IPS DF 4.7 (cell line): ENCODE measurements around the gene TMEM164.

Experiments used
- DNase-seq: peaks from one replicate; pipeline ENCODE4 v3.0.0-alpha.2; 2013; ENCODE audit warnings: low spot score; ENCODE audit errors: extremely low read depth

Gene TMEM164

DNA sequence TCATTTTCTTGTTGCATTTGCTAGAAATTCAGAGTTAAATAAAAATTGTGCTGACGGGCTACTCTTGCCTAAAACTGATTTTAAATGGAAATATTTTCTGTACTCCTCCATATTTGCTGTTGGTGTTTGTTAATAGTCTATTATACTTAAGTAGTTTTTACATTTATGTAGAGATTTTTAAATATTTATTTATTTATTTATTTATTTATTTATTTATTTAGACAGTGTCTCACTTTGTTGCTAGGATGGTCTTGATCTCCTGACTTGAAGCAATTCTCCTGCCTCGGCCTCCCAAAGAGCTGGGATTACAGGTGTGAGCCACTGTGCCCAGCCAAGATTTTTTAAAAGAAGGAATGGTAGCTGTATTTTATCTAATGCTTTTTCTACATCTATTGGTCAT, 68.1 kb downstream of the TMEM164 start:
- no peak for DNase-seq

- no peak for DNase-seq
Observed at GRCh38 chrX:110081320-110081719, 78.4 kb downstream of the TMEM164 start.

DNA sequence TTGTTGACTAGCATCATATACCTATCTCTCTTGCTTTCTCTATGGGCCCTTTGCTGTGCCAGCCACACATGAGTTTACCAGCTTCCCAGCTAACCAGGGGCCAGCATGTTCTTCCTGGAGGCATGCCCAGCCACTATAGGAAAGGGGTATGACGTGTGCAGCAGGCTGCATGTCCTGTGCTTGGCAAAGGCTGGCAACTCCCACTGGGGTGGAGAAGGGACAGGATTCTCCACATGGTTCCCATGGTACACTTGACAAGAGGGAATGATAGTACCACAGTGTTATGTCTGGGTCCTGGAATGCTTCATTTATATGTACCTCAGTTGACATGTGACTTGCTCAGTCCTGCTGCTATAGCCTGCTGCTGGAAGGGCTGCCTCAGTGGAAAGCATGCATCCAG, 78.8 kb downstream of the TMEM164 start:
- DNase-seq, result no peak

DNA sequence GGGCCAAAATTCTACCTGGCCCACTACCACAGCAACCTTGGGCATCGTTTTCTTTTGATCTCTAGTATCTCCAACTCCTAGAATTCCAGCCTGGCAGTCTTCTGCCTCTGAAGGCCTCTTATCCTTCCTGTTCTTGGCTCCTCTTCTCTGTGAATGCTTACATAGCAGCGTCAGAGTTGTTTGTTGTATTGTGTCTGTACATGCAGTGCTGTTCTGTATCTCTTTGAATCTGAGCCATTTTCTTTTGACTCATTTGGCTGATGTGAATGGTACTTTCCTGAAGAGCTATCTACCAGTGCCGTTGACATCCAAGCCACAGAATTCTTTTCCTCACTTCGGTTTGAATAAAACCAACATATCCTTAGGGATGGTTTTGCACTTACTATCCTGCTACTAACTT, 79.2 kb downstream of the TMEM164 start:
- no peak for DNase-seq

GRCh38 chrX:110086162-110086915, 83.4 kb downstream of the TMEM164 start:
- DNase-seq, result no peak

GRCh38 chrX:110086916-110087484, 84.1 kb downstream of the TMEM164 start:
- DNase-seq, result no peak

GRCh38 chrX:110087485-110088356, 84.8 kb downstream of the TMEM164 start:
- no peak for DNase-seq

GRCh38 chrX:110089656-110090403, 86.9 kb downstream of the TMEM164 start:
- DNase-seq, result no peak

DNA sequence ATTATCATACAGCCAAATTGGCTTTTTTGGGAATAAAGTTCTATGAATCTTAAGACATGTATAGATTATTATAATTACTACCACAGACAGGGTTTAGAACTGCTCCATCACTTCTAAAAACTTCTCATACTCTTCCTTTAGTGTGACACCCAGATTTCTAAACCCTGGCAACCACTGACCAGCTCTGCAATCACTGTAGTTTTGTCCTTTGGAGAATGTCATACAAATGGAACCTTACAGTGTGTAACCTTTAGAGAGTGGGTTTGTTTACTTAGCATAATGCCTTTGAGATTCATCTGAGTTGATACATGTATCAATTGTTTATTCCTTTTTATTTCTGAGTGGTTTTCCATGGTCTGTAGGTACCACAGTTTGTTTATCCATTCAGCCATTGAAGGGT, 95.0 kb downstream of the TMEM164 start:
- no peak for DNase-seq

DNA sequence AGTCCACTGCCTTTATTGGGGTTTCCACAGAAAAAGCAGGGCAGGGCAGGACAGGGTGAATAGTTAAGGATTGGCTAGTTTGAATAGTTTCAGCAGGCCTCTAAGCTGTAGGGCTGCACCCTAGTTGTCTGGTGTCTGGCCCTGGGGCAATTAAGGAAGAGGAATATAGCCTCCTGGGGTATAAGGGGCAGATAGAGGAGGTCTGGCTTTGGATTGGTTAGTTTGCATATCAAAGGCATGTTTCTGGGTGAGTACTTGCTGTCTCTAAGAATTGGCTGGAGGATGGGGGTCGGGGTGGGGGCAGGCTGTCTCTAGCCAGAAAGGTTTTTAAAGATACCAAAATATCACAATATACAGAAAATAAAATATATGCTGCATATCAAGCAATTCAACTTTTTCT, 100.4 kb downstream of the TMEM164 start:
- no peak for DNase-seq

- DNase-seq, result no peak
Observed at GRCh38 chrX:110104078-110104477, 101.2 kb downstream of the TMEM164 start.

DNA sequence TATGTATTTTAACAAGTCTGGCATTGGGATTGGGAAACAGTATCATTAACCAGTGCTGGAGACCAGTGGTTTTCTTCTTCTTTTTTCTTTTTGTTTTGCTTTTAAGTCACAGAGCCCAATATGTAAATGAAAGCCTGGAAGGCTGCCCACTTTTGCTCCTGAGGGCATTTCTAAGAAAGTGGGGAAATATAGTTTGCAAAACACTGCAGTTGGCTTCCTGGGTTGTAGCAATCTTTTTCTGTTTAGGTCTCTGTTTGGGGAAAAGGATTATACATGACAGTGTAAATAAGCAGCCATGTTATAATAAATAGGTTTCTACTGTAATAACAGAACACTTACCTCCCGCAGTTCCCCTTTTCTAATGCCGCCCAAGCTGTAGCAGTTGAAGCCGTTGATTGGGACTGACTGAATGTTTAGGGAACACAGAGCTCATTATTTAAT, 105.5 kb downstream of the TMEM164 start:
- DNase-seq, result no peak

DNA sequence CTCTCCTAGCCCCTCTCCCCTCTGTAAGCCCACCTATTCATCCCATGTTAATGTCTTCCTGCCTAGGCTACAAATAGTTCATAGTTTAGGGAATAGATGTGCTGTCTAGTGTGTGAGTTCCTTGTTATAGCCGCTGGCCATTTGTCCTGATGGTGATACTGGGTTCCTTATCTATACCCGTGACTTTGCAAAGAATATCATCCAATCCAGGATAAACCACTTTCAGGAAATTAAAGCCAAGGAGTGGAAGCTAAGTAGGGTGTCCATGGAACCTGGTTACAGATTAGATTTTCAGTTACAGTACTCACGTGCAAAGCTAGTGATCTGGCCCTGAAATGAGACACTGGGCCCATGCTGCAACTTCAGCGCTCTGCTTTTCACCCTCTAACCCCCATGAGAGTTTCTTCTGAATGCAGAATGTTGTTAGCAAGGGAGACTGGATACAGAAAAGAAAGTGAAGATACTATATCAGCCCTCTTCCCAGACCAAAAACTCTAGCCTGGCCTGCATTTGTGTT, 111.4 kb downstream of the TMEM164 start:
- DNase-seq, result no peak

- DNase-seq, result no peak
Observed at GRCh38 chrX:110116066-110116980, 113.4 kb downstream of the TMEM164 start.

DNA sequence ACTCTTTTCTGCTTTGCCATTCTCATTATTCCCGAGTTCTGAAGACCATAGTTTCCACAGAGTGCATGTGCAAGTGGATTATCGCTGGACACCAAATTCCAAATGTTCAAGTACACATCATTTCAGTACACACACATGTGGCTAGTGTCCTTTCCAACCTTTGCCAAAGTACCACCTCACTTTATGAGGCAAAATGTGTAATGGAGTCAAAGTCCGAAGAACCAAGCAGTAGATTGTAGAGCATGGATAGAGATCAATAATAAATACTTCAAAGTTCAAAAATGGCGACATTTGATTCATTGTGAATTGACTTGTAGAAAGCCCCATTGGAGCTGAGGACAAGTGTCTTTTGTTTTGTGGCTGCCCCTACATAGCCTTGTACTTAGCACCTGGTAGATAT, 115.6 kb downstream of the TMEM164 start:
- no peak for DNase-seq

- DNase-seq, result no peak
Observed at GRCh38 chrX:110119480-110119879, 116.6 kb downstream of the TMEM164 start.

GRCh38 chrX:110120025-110120424, 117.1 kb downstream of the TMEM164 start:
- no peak for DNase-seq

- DNase-seq, result no peak
Observed at GRCh38 chrX:110123331-110123782, 120.4 kb downstream of the TMEM164 start.

- no peak for DNase-seq
Observed at GRCh38 chrX:110125446-110126162, 122.7 kb downstream of the TMEM164 start.
